HG03457 (cell line): Measurements from ENCODE around the gene RIMBP3B.
"Not testable (repeated sequence)": the region's sequence is repeated elsewhere in the genome, so short reads cannot be mapped to it uniquely, and the experiment has no call there.

Experiments used
- ATAC-seq: cut with Tn5 transposase; IDR thresholded peaks from one replicate; pipeline ENCODE4 v1.9.1; 2021; ENCODE audit warnings: moderate number of reproducible peaks; ENCODE audit not compliant: unreplicated experiment

RIMBP3B gene

DNA sequence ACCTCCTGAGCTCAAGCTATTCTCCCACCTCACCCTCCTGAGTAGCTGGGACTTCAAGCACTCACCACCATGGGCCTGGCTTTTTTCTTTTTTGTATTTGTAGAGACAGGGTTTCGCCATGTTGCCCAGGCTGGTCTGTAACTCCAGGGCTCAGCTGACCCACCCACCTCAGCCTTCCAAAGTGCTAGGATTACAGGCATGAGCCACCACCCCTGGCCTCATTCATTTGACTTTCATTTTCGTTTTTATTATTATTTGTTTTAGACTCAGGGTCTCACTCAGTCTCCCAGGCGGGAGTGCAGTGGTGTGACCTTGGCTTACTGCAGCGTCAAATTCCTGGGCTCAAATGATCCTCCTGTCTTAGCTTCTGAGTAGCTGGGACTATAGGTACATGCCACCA is 24.2 kb downstream of the RIMBP3B start:
- ATAC-seq = not testable (repeated sequence)

DNA sequence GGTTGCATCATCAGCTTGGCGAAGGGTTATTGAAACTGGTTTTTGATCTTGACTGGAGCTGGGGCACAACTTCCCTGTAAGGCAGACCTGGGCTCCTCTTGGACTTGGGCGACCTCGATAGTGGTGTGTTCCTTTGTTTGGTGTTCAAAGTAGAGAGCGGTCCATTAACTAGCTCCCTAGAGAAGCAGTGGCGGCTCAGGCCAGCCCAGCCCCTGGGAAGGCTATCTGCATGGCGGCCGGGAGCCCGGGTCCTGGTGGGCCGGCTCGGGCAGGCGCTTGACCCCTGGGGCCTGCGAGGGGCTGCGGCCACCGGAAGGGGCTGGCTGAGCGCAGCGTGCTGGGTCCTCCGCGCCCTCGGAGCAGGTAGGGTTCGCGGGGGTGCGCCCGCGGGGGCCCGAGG is 32.8 kb downstream of the RIMBP3B start:
- ATAC-seq = not testable (repeated sequence)

DNA sequence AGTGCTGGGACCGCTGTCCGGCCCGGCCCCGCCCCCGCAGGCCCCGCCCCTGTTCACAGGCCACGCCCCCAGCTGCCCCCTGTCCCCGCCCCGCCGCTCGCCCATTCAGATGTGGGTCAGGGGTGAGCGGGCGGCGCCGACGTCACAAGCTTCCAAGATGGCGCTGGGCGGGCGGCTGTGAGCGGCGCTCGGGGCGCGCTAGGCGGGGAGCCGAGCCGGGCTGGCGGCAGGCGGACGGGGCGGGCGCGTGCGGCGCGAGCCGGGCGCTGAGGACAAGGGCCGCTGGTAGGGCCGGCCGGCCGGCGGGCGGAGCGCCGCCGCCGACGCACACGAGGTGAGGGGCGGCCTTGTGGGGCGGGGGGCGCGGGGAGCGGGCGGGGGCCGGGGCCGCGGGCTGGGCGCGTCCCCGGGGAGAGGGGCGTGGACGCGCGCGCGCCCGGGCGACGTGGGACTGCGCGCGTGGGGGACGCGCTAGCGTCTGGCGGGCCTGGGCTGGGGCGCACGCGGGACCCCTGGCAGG is 33.7 kb downstream of the RIMBP3B start, which contains the start of gene HIC2:
TSS of gene HIC2 (plus strand) at position 145 of the 520 bp plus-strand sequence. CDS start 25,461 bp downstream, outside the sequence.
- not testable (repeated sequence) for ATAC-seq

GRCh38 chr22:21417853-21418252 is 34.3 kb downstream of the RIMBP3B start:
- not testable (repeated sequence) for ATAC-seq

DNA sequence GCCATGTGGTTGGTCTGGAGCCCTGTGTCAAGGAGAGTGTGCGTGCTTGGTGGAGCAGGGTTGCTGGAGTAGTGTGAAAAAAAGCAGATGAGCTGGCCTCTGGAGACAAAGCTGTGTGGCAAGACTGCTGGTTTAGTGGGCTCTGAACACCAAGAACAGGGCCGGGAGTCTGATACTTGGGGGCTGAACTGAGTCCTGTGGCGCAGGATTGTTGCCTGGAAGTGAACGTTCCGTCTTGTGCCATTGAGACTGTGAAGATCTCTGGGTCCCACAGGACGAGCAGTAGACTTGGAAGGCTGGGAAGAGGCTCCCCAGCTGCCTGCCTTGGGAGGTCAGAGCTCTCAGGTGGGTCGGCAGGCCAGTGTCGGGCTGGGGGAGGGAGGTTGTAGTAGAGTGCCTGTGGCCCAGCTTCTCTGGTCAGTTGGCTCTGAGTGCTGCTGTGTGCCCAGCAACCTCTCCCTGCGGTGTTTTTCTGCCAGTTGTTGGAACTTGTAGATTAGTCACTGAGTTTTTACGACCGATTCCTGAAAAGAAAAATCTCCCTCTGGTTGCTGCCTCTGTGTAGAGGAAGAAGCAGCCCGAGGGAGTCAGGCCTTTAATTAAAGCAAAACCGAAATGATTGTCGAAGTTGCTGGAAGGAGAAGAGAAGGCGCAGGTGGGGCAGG is 35.6 kb downstream of the RIMBP3B start:
- not testable (repeated sequence) for ATAC-seq

DNA sequence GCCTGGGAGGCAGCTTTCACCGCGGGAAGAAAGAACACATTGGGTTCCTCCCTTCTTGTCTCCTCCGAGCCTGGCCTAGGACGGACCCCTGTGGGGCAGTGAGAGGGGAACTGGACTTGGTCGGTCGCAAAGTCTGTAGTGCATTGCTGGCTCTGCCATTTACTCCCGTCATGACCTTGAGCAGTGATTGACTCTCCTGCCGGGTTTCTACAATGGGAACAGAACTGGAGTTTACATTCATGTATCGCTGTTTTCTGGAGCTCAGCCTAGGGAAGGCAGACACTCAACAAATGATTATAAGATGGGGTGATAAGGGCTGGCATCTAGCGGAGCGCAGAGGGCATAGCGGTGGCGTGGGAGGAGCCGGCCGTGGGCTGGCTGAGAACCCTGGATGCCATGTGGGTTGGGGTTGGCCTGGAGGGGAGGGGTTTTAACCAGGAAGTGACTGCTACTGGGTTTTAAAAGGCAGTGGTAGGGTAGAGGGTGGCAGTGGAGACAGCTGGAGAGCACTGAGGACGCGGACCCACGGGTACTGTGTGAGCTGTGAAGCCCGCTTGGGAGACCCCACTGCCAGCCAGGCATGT is 36.7 kb downstream of the RIMBP3B start:
- not testable (repeated sequence) for ATAC-seq

DNA sequence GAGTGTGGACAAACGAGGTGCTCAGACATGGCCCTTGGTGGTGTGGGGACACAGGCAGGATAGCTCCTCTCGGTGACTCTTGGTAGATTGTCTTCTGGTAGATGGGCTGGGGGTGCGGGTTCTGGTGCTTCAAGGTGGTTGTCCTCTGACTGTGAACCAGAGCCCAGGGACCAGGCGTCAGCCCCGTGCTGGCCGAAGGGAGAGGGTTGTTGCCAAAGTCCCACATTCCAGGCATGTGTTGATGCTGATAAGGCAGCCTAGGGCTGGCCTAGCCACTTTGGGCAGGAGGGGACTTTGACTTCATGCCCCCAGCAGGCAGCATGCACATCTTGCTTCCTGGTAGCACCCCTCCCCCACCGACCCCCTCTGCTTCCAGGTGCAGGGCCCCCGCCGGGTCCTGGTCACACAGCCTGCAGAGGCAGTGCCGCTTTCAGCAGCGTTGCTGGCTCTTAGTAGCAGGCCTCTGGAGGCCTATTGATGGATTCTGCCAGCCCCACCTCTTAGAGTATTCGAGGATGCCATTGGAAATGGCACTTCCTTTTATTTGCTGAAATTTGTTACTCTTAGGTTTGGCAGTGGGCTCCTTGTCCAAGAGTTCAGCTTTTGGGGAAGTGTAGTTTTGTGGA is 40.6 kb downstream of the RIMBP3B start:
- ATAC-seq = not testable (repeated sequence)

DNA sequence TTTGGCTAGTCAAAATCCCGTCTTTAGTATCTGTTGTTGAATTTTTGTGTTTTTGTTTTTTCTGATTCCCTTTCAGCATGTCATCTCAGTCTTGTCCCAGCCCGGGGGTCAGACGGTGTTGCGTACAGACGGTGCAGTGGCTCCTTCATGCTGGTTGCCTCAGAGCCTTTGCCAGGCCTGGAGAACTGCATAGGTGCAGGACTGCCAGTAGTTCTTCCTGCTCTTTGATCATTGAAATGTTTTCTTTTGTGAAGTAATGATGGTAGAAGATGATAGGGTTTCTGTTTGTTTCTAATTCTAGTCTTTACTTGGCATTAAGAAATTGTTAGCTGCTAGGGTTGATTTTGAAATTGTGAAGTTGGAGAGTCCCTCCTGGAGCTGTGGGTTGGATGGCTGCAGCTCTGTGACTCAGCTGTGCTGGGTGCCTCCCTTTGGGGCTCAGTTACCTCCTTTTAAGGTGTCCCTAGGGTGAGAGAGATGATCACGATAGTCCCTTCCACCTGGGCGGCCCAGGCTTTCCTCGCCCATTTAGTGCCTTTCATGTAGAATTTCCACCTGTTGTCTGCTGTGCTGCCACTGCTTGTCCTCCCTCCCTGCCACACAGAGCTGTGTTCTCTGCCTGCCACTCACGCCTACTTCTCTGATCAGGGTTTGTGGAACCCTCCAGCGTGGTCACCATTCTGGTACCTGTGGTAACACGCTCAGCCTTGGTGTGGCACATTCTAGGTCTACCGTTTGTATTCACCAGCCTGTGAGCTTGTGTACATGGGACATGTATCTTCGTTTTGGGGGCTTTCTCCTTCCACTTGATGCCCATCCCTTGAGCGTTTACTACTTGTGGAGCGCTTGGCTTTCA is 51.1 kb downstream of the RIMBP3B start:
- ATAC-seq = not testable (repeated sequence)

DNA sequence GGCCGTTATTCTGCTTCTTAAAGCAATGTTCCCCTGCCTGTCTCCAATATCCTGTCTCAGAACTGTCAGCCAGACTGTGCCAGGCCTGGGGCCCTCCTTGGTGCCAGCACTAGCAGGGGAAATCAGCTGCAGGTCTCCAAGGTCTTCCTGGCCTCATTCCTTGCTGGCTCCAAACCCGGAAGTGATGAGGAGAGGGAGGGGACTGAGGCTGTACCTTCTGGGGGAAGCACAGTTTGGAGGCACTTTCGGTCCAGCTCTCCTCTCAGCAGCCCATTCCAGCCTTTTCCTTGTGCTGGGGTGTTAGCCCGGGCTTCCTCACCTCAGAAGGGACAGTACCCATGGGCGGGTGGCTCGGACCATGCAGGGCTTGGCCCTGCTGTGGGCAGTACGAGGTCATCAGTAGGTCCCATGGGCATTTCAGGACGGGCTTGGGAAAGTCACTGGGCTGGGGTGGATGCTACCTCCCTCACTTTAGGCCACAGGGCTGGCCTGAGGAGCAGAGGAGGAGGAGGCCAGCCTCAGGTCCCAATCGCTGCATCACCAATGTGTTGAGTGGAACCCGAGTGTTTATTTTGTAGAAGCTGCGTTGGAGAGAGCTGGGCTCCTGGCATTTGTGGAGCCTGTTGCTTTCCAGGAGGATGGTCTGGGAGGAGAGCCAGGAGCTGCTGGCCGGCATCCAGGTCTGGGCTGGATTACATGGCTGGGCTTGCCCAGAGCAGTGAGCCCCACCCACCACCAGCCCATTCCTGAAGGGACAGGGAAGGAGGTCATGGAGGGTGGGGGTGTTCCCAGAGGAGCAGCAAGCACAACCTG is 52.7 kb downstream of the RIMBP3B start:
- not testable (repeated sequence) for ATAC-seq

DNA sequence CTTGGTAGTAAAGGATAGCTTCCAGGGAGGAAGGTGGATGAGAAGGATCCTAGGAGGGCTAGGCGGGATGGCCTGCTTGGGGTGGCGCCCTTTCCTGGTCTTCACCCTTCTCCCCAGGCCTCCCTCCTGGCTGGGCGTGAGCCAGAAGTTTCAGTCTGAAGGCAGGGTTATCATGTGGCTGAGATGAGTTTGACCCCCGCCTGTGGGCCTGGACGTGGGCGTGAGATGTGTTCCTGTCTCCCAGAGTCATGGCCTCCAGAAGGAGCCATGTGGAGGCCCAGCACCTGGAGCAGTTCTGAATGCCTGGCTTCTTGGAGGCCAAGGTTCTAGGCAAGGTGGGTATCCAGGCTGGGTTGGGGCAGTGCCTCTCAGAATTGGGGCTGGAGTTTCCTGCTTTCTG is 54.5 kb downstream of the RIMBP3B start:
- ATAC-seq = not testable (repeated sequence)
